Neural progenitor cell (in vitro differentiated cells): ENCODE results near the gene SMIM29. TPM values are rescaled to one million over a fixed set of nuclear protein-coding genes. Genes with fewer than 3 reads are reported as not detected.

Source experiments
- DNase-seq: peaks from one replicate; pipeline ENCODE4 v3.0.0-alpha.2; 2016; ENCODE audit warnings: low spot score
- H2AFZ ChIP-seq: fragments of 200-600 bp; sonication (generic); replicated peaks from 2 replicates; pipeline ENCODE4 v1.6.1; 2016; ENCODE audit warnings: antibody characterized with exemption
- H3F3A ChIP-seq: fragments of 200-600 bp; sonication (generic); 2 replicates; pipeline ENCODE4 v1.6.1; 2016; ENCODE audit warnings: antibody characterized with exemption, low read depth
- H3K27ac ChIP-seq: fragments of 200-600 bp; sonication (generic); 2 replicates; pipeline ENCODE4 v1.5.1; 2016; ENCODE audit warnings: mild to moderate bottlenecking
- H3K27me3 ChIP-seq: fragments of 200-600 bp; sonication (generic); 2 replicates; pipeline ENCODE4 v1.6.1; 2016; ENCODE audit warnings: mild to moderate bottlenecking, moderate library complexity
- H3K36me3 ChIP-seq: fragments of 200-600 bp; sonication (generic); 2 replicates; pipeline ENCODE4 v1.5.1; 2016
- H3K4me1 ChIP-seq: fragments of 200-600 bp; sonication (generic); 2 replicates; pipeline ENCODE4 v1.6.1; 2016; ENCODE audit warnings: mixed run types
- H3K4me2 ChIP-seq: fragments of 200-600 bp; sonication (generic); 2 replicates; pipeline ENCODE4 v1.6.1; 2016
- H3K4me3 ChIP-seq: fragments of 200-600 bp; sonication (generic); 2 replicates; pipeline ENCODE4 v1.5.1; 2016
- H3K79me2 ChIP-seq: fragments of 200-600 bp; sonication (generic); 2 replicates; pipeline ENCODE4 v1.6.1; 2016; ENCODE audit warnings: low read depth
- H3K9ac ChIP-seq: fragments of 200-600 bp; sonication (generic); 2 replicates; pipeline ENCODE4 v1.6.1; 2016
- H3K9me3 ChIP-seq: fragments of 200-600 bp; sonication (generic); 2 replicates; pipeline ENCODE4 v1.5.1; 2016; ENCODE audit warnings: low read depth
- H4K20me1 ChIP-seq: fragments of 200-600 bp; sonication (generic); 2 replicates; pipeline ENCODE4 v1.6.1; 2016; ENCODE audit warnings: low read depth
- H3K27ac Mint-ChIP-seq: 3 replicates; pipeline ENCODE4 v1.8.0; 2021; ENCODE audit warnings: mixed read lengths
- H3K27me3 Mint-ChIP-seq: 2 replicates; pipeline ENCODE4 v1.8.0; 2022; ENCODE audit warnings: low read depth, mild to moderate bottlenecking, inconsistent platforms, moderate library complexity, mixed read lengths; ENCODE audit not compliant: insufficient read depth
- H3K36me3 Mint-ChIP-seq: 3 replicates; pipeline ENCODE4 v1.8.0; 2021; ENCODE audit warnings: mixed read lengths
- H3K4me1 Mint-ChIP-seq: 3 replicates; pipeline ENCODE4 v1.8.0; 2021; ENCODE audit warnings: mixed read lengths
- H3K4me3 Mint-ChIP-seq: 3 replicates; pipeline ENCODE4 v1.8.0; 2021; ENCODE audit warnings: mild to moderate bottlenecking, moderate library complexity, mixed read lengths
- H3K9me3 Mint-ChIP-seq: 3 replicates; pipeline ENCODE4 v1.8.0; 2020; ENCODE audit warnings: mixed read lengths
- EZH2 ChIP-seq: fragments of 200-600 bp; sonication (generic); IDR thresholded peaks from 2 replicates; pipeline ENCODE4 v1.6.1; 2017; ENCODE audit warnings: antibody characterized with exemption, mild to moderate bottlenecking, moderate library complexity
- EZH2phosphoT487 ChIP-seq: fragments of 200-600 bp; sonication (generic); IDR thresholded peaks from 2 replicates; pipeline ENCODE4 v1.6.1; 2017; ENCODE audit warnings: antibody characterized with exemption
- total RNA-seq: library from RNA; depleted of rRNA; stranded (reverse); fragments of >200 nt; gene quantifications from 2 replicates; pipeline ENCODE4 v1.2.3, GENCODE V29; 2015; ENCODE audit warnings: low replicate concordance
- TF ChIP-seq, protein P1 (sequence below): fragments of 200-600 bp; sonication (generic); IDR thresholded peaks from 2 replicates; pipeline ENCODE4 v1.5.1; 2017; ENCODE audit warnings: antibody characterized with exemption, mild to moderate bottlenecking

Gene SMIM29
- total RNA-seq: 2.4 and 8.9 TPM in 2 replicates

DNA sequence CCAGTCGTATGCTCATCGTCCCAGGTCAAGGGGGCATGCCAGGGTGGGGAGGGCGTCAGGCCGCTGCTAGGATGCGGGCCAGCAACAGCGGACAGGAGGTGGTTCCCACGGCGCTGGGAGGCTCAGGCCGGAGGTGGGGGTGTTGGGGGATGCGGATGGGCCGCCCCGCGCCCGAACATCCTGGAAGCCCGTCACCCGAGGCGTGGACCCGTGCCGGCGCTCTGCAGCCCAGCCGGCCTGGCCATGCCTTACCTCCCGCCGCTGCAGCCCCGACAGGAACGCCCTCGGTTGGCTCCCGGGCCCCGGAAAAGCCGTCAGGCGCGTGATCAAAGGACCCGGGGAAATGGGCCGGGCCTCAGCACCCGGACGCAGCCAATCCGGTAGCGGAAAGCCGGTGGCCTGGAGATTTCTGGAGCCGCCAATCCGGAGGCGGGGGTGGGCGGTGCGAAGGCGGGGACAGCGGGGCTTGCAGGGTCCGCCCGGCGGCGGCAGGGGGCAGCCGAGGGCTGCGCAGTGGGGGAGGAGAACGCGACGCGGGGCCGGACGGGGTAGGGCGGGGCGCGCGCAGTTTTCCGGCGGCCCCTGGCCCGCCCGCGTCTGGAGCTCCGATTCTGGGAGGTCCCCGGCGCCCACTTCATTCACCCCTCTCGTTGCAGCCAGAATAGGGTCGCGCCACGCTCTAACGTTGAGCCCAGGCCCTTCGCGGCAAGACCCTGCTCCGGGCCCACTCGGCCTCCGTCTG lies at the start of gene SMIM29:
TSS of gene SMIM29 (minus strand) at position 280 of the 742 bp plus-strand sequence. CDS start 1,215 bp downstream, outside the sequence.
- Histone ChIP-seq H3K4me2 (peak within 1 kb of the TSS; percentile 94), H3K4me3 (peak within 1 kb of the TSS; percentile 73), H3K79me2 (no peaks in the 10 kb centered on the region), H3K9me3 (no peaks in the 10 kb centered on the region), H4K20me1 (peaks cover 46% of the 10 kb centered on the region), H2AFZ (peak within 1 kb of the TSS; percentile 91), H3K4me1 (no peaks in the 10 kb centered on the region), H3F3A (peaks cover 42% of the 10 kb centered on the region), H3K36me3 (no peaks in the 10 kb centered on the region), H3K27me3 (no peaks in the 10 kb centered on the region), H3K27ac (peak within 1 kb of the TSS; percentile 63), H3K9ac (peak within 1 kb of the TSS; percentile 56)
- DNase-seq: peak; percentile 99
- Mint-ChIP-seq H3K27ac (peak within 1 kb of the TSS; percentile 87), H3K4me3 (peak within 1 kb of the TSS; percentile 91), H3K4me1 (peaks cover 26% of the 10 kb centered on the region), H3K9me3 (peaks cover 3% of the 10 kb centered on the region), H3K27me3 (peaks cover 12% of the 10 kb centered on the region), H3K36me3 (peaks cover 4% of the 10 kb centered on the region)
- TF ChIP-seq, protein P1, sequence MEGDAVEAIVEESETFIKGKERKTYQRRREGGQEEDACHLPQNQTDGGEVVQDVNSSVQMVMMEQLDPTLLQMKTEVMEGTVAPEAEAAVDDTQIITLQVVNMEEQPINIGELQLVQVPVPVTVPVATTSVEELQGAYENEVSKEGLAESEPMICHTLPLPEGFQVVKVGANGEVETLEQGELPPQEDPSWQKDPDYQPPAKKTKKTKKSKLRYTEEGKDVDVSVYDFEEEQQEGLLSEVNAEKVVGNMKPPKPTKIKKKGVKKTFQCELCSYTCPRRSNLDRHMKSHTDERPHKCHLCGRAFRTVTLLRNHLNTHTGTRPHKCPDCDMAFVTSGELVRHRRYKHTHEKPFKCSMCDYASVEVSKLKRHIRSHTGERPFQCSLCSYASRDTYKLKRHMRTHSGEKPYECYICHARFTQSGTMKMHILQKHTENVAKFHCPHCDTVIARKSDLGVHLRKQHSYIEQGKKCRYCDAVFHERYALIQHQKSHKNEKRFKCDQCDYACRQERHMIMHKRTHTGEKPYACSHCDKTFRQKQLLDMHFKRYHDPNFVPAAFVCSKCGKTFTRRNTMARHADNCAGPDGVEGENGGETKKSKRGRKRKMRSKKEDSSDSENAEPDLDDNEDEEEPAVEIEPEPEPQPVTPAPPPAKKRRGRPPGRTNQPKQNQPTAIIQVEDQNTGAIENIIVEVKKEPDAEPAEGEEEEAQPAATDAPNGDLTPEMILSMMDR: peak; percentile 89
- no peak for TF ChIP-seq EZH2phosphoT487

DNA sequence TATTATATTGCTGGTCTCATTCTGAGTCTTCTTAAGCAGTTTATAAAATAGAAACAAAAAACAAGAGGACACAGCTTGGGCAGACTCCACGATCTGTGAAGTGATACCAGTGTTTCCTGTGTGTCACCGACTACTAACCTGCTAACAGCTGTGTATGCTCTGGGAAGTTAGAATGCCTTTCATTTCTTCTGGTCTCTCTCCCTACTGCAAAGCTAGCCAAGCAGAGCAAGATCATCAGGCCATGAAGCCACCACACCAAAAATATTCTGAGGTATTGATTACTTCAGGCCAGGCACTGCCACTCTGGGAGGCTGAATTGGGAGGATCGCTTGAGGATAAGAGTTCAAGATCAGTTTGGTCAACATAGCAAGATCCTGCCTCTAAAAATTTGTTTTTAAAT lies 46.9 kb upstream of the SMIM29 start:
- Mint-ChIP-seq H3K27ac (no peak overlapping the region), H3K27me3 (no peaks in the 10 kb centered on the region), H3K4me1 (no peaks in the 10 kb centered on the region), H3K9me3 (no peaks in the 10 kb centered on the region), H3K36me3 (peaks cover 14% of the 10 kb centered on the region), H3K4me3 (no peak overlapping the region)
- H3K27ac ChIP-seq: no peak overlapping the region
- H2AFZ ChIP-seq: no peak overlapping the region
- no peaks in the 10 kb centered on the region for H3F3A ChIP-seq
- H3K9ac ChIP-seq: no peak overlapping the region
- no peak for TF ChIP-seq EZH2
- no peak for TF ChIP-seq EZH2phosphoT487
- H3K9me3 ChIP-seq: no peaks in the 10 kb centered on the region
- H3K79me2 ChIP-seq: no peaks in the 10 kb centered on the region
- H3K27me3 ChIP-seq: no peaks in the 10 kb centered on the region
- H3K4me1 ChIP-seq: no peaks in the 10 kb centered on the region
- H3K36me3 ChIP-seq: no peaks in the 10 kb centered on the region
- H4K20me1 ChIP-seq: no peaks in the 10 kb centered on the region
- DNase-seq: no peak
- H3K4me2 ChIP-seq: no peak overlapping the region
- no peak overlapping the region for H3K4me3 ChIP-seq

DNA sequence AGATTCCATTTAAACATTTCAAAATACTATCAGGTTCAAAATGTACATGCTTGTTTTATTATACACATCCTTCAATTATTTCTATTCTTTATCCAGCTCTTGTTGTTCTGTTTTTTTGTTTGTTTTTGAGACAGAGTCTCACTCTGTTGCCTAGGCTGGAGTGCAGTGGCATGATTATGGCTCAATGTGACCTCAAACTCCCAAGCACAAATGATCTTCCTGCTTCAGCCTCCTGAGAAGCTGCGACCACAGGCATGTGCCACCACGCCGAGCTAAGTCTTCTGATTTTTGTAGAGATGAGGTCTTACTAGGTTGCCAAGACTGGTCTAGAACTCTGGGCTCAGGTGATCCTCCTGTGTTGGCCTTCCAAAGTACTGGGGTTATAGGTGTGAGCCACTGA lies 44.1 kb upstream of the SMIM29 start:
- no peak overlapping the region for H3K4me2 ChIP-seq
- no peaks in the 10 kb centered on the region for H3K4me1 ChIP-seq
- no peaks in the 10 kb centered on the region for H3K27me3 Mint-ChIP-seq
- H3K4me3 Mint-ChIP-seq: no peak overlapping the region
- H3K36me3 Mint-ChIP-seq: peaks cover 14% of the 10 kb centered on the region
- no peaks in the 10 kb centered on the region for H3K4me1 Mint-ChIP-seq
- no peaks in the 10 kb centered on the region for H3F3A ChIP-seq
- no peaks in the 10 kb centered on the region for H3K9me3 Mint-ChIP-seq
- no peaks in the 10 kb centered on the region for H3K9me3 ChIP-seq
- H3K27ac ChIP-seq: no peak overlapping the region
- no peak overlapping the region for H3K4me3 ChIP-seq
- DNase-seq: no peak
- TF ChIP-seq, protein P1: no peak
- TF ChIP-seq EZH2phosphoT487 (no peak), EZH2 (no peak)
- H3K36me3 ChIP-seq: no peaks in the 10 kb centered on the region
- H3K27ac Mint-ChIP-seq: no peak overlapping the region
- H3K79me2 ChIP-seq: no peaks in the 10 kb centered on the region
- H2AFZ ChIP-seq: no peak overlapping the region
- no peaks in the 10 kb centered on the region for H4K20me1 ChIP-seq
- H3K27me3 ChIP-seq: no peaks in the 10 kb centered on the region
- no peak overlapping the region for H3K9ac ChIP-seq

DNA sequence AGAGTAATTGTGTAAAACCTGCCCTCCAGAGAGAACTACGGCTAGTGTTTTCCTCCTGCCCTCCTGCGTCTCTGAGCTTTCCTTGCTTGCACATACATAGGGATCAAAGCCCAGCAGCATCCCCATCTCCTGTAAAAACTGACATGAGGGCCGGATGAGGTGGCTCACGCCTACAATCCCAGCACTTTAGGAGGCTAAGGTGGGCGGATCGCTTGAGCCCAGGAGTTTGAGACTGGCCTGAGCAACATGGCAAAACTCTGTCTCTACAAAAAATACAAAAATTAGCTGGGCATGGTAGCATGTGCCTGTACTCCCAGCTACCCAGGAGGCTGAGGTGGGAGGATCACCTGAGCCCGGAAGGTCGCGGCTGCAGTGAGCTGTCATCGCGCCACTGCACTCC lies 40.3 kb upstream of the SMIM29 start:
- H3K79me2 ChIP-seq: no peaks in the 10 kb centered on the region
- peaks cover 26% of the 10 kb centered on the region for H3K36me3 Mint-ChIP-seq
- H3K27ac ChIP-seq: no peak overlapping the region
- no peak overlapping the region for H3K27ac Mint-ChIP-seq
- no peaks in the 10 kb centered on the region for H3K9me3 Mint-ChIP-seq
- H4K20me1 ChIP-seq: no peaks in the 10 kb centered on the region
- H3K27me3 ChIP-seq: no peaks in the 10 kb centered on the region
- no peak overlapping the region for H3K4me3 ChIP-seq
- no peak overlapping the region for H3K4me3 Mint-ChIP-seq
- no peaks in the 10 kb centered on the region for H3K9me3 ChIP-seq
- H3K9ac ChIP-seq: no peak overlapping the region
- no peaks in the 10 kb centered on the region for H3K4me1 Mint-ChIP-seq
- H2AFZ ChIP-seq: no peak overlapping the region
- H3K4me1 ChIP-seq: no peaks in the 10 kb centered on the region
- H3F3A ChIP-seq: no peaks in the 10 kb centered on the region
- TF ChIP-seq, protein P1: no peak
- TF ChIP-seq EZH2 (no peak), EZH2phosphoT487 (no peak)
- no peaks in the 10 kb centered on the region for H3K27me3 Mint-ChIP-seq
- H3K4me2 ChIP-seq: no peak overlapping the region
- DNase-seq: no peak
- H3K36me3 ChIP-seq: no peaks in the 10 kb centered on the region
